HG03103 (cell line): ENCODE measurements around the gene KLHL42.

Source experiments
- ATAC-seq: cut with Tn5 transposase; IDR thresholded peaks from one replicate; pipeline ENCODE4 v1.9.1; 2021; ENCODE audit warnings: low read depth; ENCODE audit not compliant: unreplicated experiment

The KLHL42 gene

DNA sequence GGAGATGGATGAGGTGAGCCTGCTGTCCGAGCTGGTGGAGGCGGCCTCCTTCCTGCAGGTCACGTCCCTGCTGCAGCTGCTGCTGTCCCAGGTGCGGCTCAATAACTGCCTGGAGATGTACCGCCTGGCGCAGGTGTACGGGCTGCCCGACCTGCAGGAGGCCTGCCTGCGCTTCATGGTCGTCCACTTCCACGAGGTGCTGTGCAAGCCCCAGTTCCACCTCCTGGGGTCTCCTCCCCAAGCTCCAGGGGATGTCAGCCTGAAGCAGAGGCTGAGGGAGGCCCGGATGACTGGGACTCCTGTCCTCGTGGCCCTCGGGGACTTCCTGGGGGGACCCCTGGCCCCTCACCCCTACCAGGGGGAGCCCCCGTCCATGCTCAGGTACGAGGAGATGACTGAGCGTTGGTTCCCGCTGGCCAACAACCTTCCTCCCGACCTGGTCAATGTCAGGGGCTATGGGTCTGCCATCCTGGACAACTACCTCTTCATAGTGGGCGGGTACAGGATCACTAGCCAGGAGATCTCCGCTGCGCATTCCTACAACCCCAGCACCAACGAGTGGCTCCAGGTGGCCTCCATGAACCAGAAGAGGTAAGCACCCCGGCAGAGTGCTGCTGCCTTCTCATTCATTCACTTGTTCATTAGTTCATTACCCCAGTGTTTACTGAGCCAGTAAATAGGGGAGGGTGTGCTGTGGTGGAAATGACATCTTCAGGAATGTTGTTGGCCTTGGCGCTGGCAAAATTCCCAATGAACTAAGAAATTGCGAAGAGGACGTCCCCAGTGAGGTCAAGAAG is 777 bp downstream of the KLHL42 start:
- peak; percentile 36 for ATAC-seq

- no peak for ATAC-seq
Observed at GRCh38 chr12:27781680-27782079, 1.6 kb downstream of the KLHL42 start.

GRCh38 chr12:27782481-27782880 is 2.4 kb downstream of the KLHL42 start:
- no peak for ATAC-seq

GRCh38 chr12:27785882-27786570 is 6.0 kb downstream of the KLHL42 start:
- ATAC-seq, result no peak

- no peak for ATAC-seq
Observed at GRCh38 chr12:27787559-27787958, 7.5 kb downstream of the KLHL42 start.

- no peak for ATAC-seq
Observed at GRCh38 chr12:27790179-27790578, 10.1 kb downstream of the KLHL42 start.

DNA sequence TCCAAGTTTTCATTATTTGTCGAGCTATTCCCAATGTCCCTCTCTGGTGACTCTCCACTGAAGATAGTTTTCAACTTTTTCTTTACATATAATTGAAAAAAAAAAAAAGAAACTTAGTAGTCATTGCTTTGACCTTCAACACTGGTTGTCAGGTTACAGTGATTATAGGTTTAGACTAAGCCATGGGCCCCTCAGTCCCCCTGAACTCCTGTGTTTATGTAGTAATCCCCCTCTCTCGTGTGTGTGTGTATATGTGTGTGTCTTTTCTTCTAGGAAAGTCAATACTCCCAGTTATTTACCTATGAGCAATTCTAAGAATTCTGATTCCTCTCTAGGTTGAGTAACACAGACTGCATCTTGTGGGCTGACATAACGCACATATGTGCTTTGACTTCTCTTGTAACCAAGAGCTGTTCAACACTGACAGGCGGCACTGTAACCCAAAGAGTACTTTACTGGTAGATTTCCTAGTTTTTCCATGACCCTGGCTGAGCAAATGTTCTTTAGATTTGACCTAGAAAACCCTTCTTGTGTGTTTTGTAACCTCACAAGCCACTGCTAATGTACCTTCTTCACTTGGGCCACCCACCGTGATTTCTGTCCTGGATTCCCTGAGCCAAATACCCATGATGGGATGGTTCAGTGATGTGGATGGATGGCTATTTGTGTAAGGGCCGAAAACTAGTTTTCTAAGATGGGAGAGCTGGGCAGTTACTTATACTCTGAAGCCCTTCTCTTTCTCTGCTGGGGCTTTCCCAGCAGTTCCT is 15.0 kb downstream of the KLHL42 start:
- no peak for ATAC-seq

GRCh38 chr12:27796128-27796527 is 16.1 kb downstream of the KLHL42 start:
- ATAC-seq, result no peak

DNA sequence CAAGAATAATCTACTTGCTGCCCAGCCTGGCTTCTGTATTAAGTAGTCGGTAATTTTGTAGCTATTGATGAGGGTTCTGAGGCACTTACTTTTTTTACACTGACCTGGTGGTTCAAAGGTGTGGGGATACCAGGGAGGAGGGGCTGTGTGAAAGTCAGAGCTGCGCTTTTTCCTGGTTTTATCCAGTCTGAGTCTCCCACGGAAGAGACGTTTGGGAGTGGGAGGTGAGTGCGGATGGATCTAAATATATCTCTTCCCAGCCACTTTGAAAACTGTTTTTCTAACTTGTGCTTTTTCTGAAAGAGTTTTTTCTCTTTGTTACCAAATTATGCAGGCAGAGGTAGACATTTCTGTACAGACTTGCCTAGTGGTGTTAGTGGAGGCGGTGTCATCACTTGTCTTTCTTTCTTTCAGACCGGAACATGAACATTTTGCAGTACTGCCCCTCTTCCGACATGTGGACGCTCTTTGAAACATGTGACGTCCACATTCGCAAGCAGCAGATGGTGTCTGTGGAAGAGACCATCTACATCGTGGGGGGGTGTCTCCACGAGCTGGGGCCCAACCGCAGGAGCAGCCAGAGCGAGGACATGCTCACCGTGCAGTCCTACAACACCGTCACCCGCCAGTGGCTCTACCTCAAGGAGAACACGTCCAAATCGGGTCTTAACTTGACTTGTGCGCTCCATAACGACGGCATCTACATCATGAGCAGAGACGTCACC is 17.4 kb downstream of the KLHL42 start:
- no peak for ATAC-seq

DNA sequence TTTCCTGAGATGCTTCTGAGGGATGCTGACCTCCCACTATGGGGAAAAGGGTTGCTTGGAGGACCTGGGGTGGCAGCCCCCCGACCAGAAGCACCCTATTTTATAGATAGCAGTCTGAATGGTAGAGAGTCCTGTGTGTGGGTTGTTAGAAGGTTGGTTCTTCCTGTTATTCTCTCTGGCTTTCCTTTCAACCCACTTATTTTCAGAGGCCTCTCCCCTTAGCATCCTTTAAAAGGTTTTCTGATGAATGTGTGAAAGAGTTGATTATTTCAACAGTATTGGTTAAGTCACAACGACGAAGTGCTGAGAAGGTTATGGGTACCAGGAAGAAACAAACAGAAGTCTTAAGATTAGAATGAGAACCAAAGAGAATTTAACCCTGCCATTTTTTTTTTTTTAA is 20.8 kb downstream of the KLHL42 start:
- ATAC-seq, result no peak

DNA sequence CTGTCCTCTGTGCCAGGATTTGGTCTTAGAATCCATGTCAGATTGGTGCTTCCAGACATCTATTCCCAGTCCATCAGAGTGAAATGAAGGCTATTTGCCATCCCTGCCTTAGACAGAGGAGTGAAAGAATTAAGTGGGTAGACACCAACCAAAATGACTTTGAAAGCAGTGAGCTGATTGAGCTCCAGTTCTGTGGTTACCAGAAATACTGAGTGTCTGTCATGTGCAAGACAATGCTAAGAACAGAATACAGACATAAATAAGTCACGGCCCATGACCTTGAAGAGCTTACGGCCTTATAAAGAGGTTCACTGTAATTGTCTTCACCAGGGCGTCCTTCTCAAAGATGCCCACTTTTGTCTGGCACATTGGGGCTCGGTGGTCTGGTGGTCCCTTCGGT is 21.6 kb downstream of the KLHL42 start:
- no peak for ATAC-seq

- no peak for ATAC-seq
Observed at GRCh38 chr12:27802511-27802910, 22.5 kb downstream of the KLHL42 start.

DNA sequence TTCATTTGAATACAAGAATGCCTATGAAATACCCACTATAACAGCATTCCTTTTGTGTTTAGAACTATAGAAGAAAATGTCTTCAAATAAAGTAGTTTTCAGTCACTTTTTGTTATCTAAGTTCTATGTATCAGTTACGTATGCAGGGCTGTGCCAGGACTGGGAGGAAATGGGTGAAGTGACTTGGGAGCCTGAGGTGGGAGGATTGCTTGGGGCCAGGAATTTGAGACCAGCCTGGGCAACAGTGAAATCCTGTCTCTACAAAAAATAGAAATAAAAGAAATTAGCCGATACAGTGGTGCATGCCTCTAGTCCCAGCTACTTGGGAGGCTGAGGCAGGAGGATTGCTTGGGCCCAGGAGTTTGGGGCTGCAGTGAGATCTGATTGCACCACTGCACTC is 22.9 kb downstream of the KLHL42 start:
- ATAC-seq, result no peak

DNA sequence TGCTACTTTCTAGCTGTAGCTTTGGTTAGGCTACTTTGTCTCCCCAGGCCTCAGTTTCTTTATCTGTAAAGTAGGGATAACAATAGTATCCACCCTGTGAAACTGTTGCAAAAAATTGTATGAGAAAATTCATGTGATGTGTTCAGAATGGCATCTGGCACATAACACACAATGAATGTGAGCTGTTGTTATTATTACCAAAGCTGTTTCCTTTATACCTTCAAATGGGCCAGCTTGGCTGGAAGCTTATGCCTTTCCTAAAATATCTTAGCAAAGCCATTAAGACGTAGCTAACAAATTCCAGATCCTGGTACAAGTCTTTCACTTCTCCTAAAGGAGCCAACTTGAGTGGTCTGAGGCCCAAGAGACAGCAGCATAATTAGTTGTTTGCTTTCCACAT is 25.2 kb downstream of the KLHL42 start:
- ATAC-seq, result no peak

- ATAC-seq, result no peak
Observed at GRCh38 chr12:27806259-27806658, 26.2 kb downstream of the KLHL42 start.

DNA sequence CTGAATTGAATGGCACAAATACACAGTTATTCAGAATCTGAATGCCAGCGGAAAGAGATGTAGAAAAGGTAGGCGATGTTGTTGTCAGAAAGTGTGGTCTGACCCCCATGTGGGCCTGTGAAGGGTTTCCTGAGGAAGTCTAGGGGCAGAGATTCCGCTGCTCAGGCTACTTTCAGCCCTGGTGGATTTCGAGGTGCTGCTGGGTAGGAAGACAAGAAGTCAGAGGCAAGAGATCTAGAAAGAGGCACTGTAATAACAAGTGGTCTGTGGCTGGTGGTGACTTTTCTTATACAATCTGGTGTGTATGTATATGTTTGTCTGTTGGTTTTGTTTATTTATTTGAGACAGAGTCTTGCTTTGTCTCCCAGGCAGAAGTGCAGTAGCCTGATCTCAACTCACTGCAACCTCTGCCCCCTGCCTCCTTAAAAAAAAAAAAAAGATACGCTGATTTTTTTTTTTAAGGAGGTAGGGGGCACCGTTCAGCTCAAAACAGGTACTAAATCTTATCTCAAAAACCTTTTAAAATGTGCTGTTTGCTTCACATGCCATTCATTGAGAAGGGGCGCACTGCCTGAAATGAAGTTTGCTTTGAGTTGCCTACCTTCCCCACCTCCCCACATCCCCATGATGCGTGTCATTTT is 27.1 kb downstream of the KLHL42 start:
- no peak for ATAC-seq

DNA sequence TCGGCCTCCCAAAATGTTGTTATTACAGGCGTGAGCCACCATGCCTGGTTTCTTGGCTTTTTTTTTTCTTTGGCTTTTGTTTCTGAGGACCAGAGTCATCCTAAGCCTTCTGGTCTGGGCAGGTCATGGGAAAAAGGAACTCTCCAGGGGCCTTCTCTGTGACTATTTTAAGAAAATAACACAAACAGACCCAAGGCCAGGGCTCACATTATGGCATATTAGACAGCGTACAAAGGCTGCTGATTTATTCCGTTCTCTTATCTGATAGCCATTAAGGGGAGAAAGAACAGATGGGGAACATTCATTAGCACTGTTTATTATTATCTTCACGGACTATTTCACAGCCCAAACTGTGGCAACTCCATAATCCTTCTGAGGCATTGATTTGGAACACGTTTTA is 28.8 kb downstream of the KLHL42 start:
- no peak for ATAC-seq

- ATAC-seq, result no peak
Observed at GRCh38 chr12:27810756-27811155, 30.7 kb downstream of the KLHL42 start.

- no peak for ATAC-seq
Observed at GRCh38 chr12:27812502-27812901, 32.5 kb downstream of the KLHL42 start.

GRCh38 chr12:27814411-27814810 is 34.4 kb downstream of the KLHL42 start:
- no peak for ATAC-seq
